Right lobe of liver (tissue), 6 donors: ENCODE data around the gene WNK2. TPM values are rescaled to one million over a fixed set of nuclear protein-coding genes. Genes with fewer than 3 reads are reported as not detected.
A peak's percentile ranks its signal among the peaks of the same experiment; 100 is the strongest.

ENCODE experiments used
- ATAC-seq, 4 donors: fragments of 200-7000 bp; cut with Tn5 transposase; one replicate each; pipeline ENCODE4 v1.9.1; 2020; ENCODE audit warnings: mild to moderate bottlenecking in 4 of 4, moderate library complexity in 4 of 4
- DNase-seq, 3 donors: peaks; one replicate each; pipeline ENCODE4 v3.0.0-alpha.2; 2020
- H3K27ac ChIP-seq, 3 donors: fragments of 200-600 bp; one replicate each; pipeline ENCODE4 v1.8.0; 2022
- H3K27me3 ChIP-seq, 2 donors: fragments of 200-600 bp; one replicate each; pipeline ENCODE4 v1.8.0; 2022
- H3K36me3 ChIP-seq, 4 donors: fragments of 200-600 bp; sonication (generic) in 1 of 4; one replicate each; pipeline versions ENCODE4 v1.5.1 to v1.8.0; 2017 to 2022; ENCODE audit warnings: control low read depth in 1 of 4
- H3K4me1 ChIP-seq, 4 donors: fragments of 200-600 bp; sonication (generic) in 1 of 4; one replicate each; pipeline versions ENCODE4 v1.5.1 to v1.8.0; 2017 to 2022; ENCODE audit warnings: control low read depth in 1 of 4
- H3K4me3 ChIP-seq, 3 donors: fragments of 200-600 bp; one replicate each; pipeline ENCODE4 v1.8.0; 2022
- H3K9me3 ChIP-seq, 4 donors: fragments of 200-600 bp; sonication (generic) in 1 of 4; one replicate each; pipeline versions ENCODE4 v1.5.1 to v1.8.0; 2017 to 2022; ENCODE audit warnings: control low read depth in 1 of 4
- POLR2A ChIP-seq: fragments of 450-650 bp; IDR thresholded peaks from one replicate; pipeline ENCODE4 v1.6.1; 2017; ENCODE audit warnings: antibody characterized with exemption, mild to moderate bottlenecking
- WGBS: methylation state at CpG from one replicate; pipeline ENCODE4 v1.1.6; 2018; ENCODE audit warnings: low coverage, low lambda C conversion rate; ENCODE audit not compliant: insufficient coverage; ENCODE audit errors: missing lambda C conversion rate; 5-methylcytosine and 5-hydroxymethylcytosine counted together
- intact Hi-C, 2 donors: fragments of 100-400 bp; cut with DNase I; formaldehyde crosslinking; loops; one replicate each; pipeline versions ENCODE4 v1.11.2 to v1.14.1; 2022
- total RNA-seq, 6 experiments: library from RNA; depleted of rRNA in 2 of 6; stranded (reverse); fragments of >200 nt in 2 of 6; fragmentation: NEBNext Ultra II Directional in 3 of 6; extraction: Animal tissue kit (Norgen Biotek cat#: 25700) in 3 of 6; gene quantifications; one replicate each; pipeline versions ENCODE4 v1.1.0 to v1.2.4, GENCODE V29; 2016 to 2023
- TF ChIP-seq, protein P1 (sequence below), 4 donors: fragments of 200-600 bp in 3 of 4; fragments of 450-650 bp in 1 of 4; IDR thresholded peaks; one replicate each; pipeline versions ENCODE4 v1.5.1 to v1.8.0; 2016 to 2022; ENCODE audit warnings: antibody characterized with exemption in 4 of 4, mild to moderate bottlenecking in 2 of 4
- donor health status: DM: no; HTN: yes; CAD: no.
- donor health status: DM: no; HTN: no; CAD: no.
- donor health status: DM: no; HTN: no; CAD: no.
- donor health status: DM: no; HTN: yes; CAD: no.
- donor health status: DM: no; HTN: yes; CAD: no.

The WNK2 gene
- total RNA-seq, 6 experiments from 2014 or later: 0.43 to 3.6 (median 1.3) TPM

DNA sequence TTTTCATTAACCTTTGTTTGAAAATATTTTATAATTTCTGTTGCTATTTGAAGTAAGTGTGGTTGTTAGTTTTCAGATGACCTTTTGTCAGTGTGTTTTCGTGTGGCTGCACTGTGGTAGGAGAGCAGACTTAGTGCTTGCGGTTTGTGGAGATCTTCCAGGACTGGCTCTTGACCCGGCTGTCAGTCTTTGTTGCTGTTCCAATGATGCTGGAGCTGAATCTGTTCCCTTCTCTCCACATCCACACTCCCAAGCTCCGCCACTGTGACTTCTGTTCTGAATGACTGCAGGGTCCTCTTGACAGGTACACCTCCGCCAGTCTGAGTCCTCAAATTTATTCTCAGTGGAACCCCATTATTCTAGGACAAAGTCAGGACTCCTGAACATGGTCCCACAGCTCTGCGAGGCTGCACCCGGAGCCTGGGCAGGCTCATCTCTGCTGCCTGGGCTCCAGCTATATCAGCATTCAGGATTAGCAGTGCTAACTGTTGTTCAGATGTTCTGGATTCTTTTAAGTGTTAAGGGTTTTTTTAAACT, 126.0 kb downstream of the WNK2 start:
- DNase-seq (peak in 1 of 3 donors; percentile 22), ATAC-seq (no peak)
- Histone ChIP-seq H3K27me3 (no peaks in the 10 kb centered on the region), H3K27ac (no peak overlapping the region), H3K4me1 (peaks cover 0 to 6% (median 0%) of the 10 kb centered on the region in 4 donors), H3K36me3 (no peaks in the 10 kb centered on the region), H3K4me3 (no peak overlapping the region), H3K9me3 (no peaks in the 10 kb centered on the region)
- intact Hi-C loops: loop anchor here (5.0 to 10.0 kb wide), 3 partner anchors 148 to 305 kb away; no protein-coding TSS in a partner anchor
- 68% methylated on average over 5 of the region's 7 CpGs for WGBS
- no peak for TF ChIP-seq POLR2A
- TF ChIP-seq, protein P1, sequence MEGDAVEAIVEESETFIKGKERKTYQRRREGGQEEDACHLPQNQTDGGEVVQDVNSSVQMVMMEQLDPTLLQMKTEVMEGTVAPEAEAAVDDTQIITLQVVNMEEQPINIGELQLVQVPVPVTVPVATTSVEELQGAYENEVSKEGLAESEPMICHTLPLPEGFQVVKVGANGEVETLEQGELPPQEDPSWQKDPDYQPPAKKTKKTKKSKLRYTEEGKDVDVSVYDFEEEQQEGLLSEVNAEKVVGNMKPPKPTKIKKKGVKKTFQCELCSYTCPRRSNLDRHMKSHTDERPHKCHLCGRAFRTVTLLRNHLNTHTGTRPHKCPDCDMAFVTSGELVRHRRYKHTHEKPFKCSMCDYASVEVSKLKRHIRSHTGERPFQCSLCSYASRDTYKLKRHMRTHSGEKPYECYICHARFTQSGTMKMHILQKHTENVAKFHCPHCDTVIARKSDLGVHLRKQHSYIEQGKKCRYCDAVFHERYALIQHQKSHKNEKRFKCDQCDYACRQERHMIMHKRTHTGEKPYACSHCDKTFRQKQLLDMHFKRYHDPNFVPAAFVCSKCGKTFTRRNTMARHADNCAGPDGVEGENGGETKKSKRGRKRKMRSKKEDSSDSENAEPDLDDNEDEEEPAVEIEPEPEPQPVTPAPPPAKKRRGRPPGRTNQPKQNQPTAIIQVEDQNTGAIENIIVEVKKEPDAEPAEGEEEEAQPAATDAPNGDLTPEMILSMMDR (IDR thresholded peaks at IDR 0.05): no peak

DNA sequence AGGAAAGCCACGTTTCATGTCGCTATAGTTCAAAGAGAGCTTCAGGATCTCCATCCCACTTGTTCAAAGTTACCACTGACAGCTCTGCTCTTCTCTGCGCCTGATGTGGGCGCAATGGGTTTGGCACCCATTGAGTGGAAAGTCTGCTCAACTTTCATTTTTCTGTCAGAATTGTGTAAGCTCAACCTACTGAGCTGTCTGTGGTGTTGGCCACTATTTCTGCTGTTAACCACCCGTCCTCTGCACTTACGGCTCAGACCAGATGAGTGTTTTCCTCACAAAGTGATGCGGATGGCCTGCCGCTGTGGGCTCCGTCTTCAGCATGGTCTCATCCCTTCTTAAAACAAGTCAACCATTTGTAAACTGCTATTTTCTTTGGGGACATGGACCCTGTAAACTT, 131.2 kb downstream of the WNK2 start:
- ATAC-seq: no peak
- TF ChIP-seq POLR2A: no peak
- TF ChIP-seq, protein P1 (IDR thresholded peaks at IDR 0.05): no peak
- no peaks in the 10 kb centered on the region for H3K9me3 ChIP-seq
- H3K27me3 ChIP-seq: no peaks in the 10 kb centered on the region
- H3K27ac ChIP-seq: no peak overlapping the region
- 100% methylated on average over 6 of the region's 9 CpGs for WGBS
- intact Hi-C loops: no loop called here
- no peak overlapping the region for H3K4me3 ChIP-seq
- H3K4me1 ChIP-seq: peaks cover 0 to 6% (median 0%) of the 10 kb centered on the region in 4 donors
- no peak for DNase-seq
- no peaks in the 10 kb centered on the region for H3K36me3 ChIP-seq

DNA sequence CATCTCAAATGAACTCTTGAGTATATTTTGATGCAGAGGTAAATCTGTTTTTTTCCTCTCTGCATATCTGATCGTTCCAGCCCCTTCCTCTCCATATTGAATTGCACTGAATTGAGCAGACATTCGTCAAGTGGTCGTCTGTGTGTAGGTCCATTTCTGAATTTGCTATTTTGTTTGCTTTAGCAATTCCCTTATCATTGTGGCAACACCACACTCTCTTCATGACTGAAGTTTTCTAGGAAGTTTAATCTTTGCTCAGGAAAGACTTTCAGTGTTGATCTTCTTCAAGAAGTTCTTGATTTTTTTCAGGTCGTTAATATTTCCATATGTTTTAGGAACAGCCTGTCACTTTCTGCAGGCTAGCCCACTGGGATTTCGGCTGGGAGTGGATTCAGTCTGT, 132.0 kb downstream of the WNK2 start:
- H3K4me1 ChIP-seq: peaks cover 0 to 6% (median 0%) of the 10 kb centered on the region in 4 donors
- no peak for DNase-seq
- WGBS: 16% methylated on average over 5 of the region's 5 CpGs
- H3K27me3 ChIP-seq: no peaks in the 10 kb centered on the region
- H3K9me3 ChIP-seq: no peaks in the 10 kb centered on the region
- ATAC-seq: no peak
- no peak overlapping the region for H3K4me3 ChIP-seq
- H3K36me3 ChIP-seq: no peaks in the 10 kb centered on the region
- H3K27ac ChIP-seq: no peak overlapping the region
- TF ChIP-seq POLR2A: no peak
- TF ChIP-seq, protein P1 (IDR thresholded peaks at IDR 0.05): no peak
- intact Hi-C loops: no loop called here

DNA sequence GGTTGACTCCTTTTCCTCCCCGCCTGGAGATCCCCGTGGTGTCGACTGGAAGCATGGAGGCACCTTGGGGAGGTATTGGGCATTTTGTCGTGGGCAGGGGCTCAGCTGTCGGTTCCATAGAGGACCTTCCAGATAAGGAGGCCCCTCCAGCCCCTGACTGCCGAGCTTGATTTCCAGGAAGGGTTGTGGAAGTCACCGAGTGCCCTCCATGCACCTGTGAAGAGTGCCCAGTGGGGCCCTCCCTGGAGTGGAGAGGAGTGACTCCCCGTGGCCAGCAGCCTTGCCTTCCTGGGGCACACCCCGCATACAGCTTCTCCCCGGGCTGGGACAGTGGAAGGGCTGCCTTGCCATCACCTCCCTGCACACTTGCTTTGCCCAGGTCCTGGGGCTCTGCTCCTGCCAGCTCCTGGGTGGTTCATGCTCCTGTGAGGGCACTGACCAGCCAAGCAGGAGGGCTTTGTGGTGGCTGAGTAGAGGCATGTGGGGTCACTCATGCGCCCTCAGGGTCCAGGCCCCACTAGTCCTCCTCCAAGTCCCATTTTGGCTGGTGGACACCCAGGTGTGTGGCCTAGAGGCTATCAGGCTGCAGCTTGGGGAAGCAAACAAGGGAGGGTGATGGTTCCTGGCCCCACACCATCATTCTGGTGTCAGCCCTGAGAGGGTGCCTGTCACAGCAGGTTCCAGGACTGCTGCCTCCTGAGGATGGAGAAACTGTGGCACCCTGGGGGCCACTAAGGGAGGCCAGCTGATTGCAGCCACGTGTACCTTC, 133.0 kb downstream of the WNK2 start:
- ATAC-seq (no peak), DNase-seq (no peak)
- Histone ChIP-seq H3K27me3 (no peaks in the 10 kb centered on the region), H3K9me3 (no peaks in the 10 kb centered on the region), H3K36me3 (no peaks in the 10 kb centered on the region), H3K4me1 (peaks cover 0 to 6% (median 0%) of the 10 kb centered on the region in 4 donors), H3K27ac (no peak overlapping the region), H3K4me3 (no peak overlapping the region)
- TF ChIP-seq POLR2A: no peak
- TF ChIP-seq, protein P1 (IDR thresholded peaks at IDR 0.05): no peak
- intact Hi-C loops: no loop called here
- 47% methylated on average over 3 of the region's 12 CpGs for WGBS
